Hepatocyte (in vitro differentiated cells): Measurements from ENCODE around the gene ARHGEF40.

Experiments used
- EZH2 ChIP-seq: fragments of 200-600 bp; sonication (generic); IDR thresholded peaks from 2 replicates; pipeline ENCODE4 v1.6.1; 2016; ENCODE audit warnings: antibody characterized with exemption, mild to moderate bottlenecking, borderline replicate concordance
- EZH2phosphoT487 ChIP-seq: fragments of 200-600 bp; sonication (generic); IDR thresholded peaks from one replicate; pipeline ENCODE4 v1.6.1; 2018; ENCODE audit warnings: antibody characterized with exemption, mild to moderate bottlenecking, low read depth, moderate library complexity; ENCODE audit not compliant: unreplicated experiment, severe bottlenecking
- TF ChIP-seq, protein P1 (sequence below): fragments of 200-600 bp; sonication (generic); IDR thresholded peaks from 2 replicates; pipeline ENCODE4 v1.5.1; 2016; ENCODE audit warnings: antibody characterized with exemption, mild to moderate bottlenecking; ENCODE audit not compliant: poor library complexity

DNA sequence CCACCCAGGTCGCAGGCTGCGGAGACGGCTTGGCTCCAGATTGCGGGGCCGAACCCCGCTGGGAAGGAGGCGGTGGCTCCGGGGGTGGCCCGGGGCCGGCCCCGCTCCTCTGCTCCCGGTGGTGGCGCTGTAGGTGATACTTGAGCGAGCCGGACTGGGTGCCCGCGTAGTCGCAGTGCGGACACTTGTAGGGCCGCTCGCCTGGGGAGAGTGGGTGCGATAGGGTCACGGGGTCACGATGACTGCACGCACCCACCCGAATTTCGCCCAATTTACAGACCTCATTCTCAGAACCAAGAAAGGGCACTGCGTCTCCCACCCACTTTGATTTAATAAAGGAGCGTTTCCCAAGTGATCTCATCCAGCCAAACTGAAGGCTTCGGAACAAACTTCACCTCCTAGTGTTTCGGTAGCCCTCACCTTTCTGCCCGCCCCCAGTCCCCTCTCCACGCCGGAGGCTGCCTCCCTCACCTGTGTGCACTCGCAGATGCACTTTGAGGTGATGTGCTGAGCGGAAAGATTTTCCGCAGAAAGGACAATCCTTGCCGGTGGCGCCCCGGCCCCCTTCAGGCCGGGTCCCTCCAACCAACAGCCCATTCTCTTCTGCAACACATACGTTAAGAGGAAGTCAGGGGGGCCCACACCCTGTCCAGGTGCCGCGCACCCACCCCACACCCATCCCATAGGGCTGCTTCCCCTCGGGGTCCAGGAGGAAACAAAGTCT is 21.0 kb downstream of the ARHGEF40 start:
- TF ChIP-seq, protein P1, sequence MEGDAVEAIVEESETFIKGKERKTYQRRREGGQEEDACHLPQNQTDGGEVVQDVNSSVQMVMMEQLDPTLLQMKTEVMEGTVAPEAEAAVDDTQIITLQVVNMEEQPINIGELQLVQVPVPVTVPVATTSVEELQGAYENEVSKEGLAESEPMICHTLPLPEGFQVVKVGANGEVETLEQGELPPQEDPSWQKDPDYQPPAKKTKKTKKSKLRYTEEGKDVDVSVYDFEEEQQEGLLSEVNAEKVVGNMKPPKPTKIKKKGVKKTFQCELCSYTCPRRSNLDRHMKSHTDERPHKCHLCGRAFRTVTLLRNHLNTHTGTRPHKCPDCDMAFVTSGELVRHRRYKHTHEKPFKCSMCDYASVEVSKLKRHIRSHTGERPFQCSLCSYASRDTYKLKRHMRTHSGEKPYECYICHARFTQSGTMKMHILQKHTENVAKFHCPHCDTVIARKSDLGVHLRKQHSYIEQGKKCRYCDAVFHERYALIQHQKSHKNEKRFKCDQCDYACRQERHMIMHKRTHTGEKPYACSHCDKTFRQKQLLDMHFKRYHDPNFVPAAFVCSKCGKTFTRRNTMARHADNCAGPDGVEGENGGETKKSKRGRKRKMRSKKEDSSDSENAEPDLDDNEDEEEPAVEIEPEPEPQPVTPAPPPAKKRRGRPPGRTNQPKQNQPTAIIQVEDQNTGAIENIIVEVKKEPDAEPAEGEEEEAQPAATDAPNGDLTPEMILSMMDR = no peak
- no peak for TF ChIP-seq EZH2
- no peak for TF ChIP-seq EZH2phosphoT487
